Stimulated activated CD4-positive, alpha-beta T cell treated with anti-CD3 and anti-CD28 coated beads, Interleukin-1b, Interleukin-23, amount 100 ng/mL, for 24 hours (primary cell): Measurements from ENCODE around the gene PPP2R5A.
"Not testable (repeated sequence)": the region's sequence is repeated elsewhere in the genome, so short reads cannot be mapped to it uniquely, and the experiment has no call there.

Source experiments
- DNase-seq, 4 experiments: peaks; one replicate each; pipeline ENCODE4 v3.0.0-alpha.2; 2020; ENCODE audit warnings: low read depth in 4 of 4, low spot score in 1 of 4

PPP2R5A gene

GRCh38 chr1:212351588-212352362, 66.6 kb downstream of the PPP2R5A start:
- DNase-seq: no peak

GRCh38 chr1:212353181-212353580, 68.0 kb downstream of the PPP2R5A start:
- DNase-seq: no peak

- no peak for DNase-seq
These were observed 69.3 kb downstream of the PPP2R5A start for GRCh38 chr1:212354464-212354863.

- no peak for DNase-seq
These were observed 70.2 kb downstream of the PPP2R5A start for GRCh38 chr1:212355230-212355969.

- no peak for DNase-seq
These were observed 74.7 kb downstream of the PPP2R5A start for GRCh38 chr1:212359794-212360479.

- DNase-seq: no peak
These were observed 79.8 kb downstream of the PPP2R5A start for GRCh38 chr1:212364985-212365384.

GRCh38 chr1:212366901-212367300, 81.7 kb downstream of the PPP2R5A start:
- no peak for DNase-seq

- no peak for DNase-seq
These were observed 82.4 kb downstream of the PPP2R5A start for GRCh38 chr1:212367474-212368072.

GRCh38 chr1:212368073-212368484, 82.9 kb downstream of the PPP2R5A start:
- DNase-seq: peak; percentile 14 to 28 (median 24)

GRCh38 chr1:212375986-212376385, 90.8 kb downstream of the PPP2R5A start:
- no peak for DNase-seq

GRCh38 chr1:212377644-212378043, 92.4 kb downstream of the PPP2R5A start:
- no peak for DNase-seq

- DNase-seq: no peak
These were observed 94.2 kb downstream of the PPP2R5A start for GRCh38 chr1:212379366-212379765.

- no peak for DNase-seq
These were observed 96.3 kb downstream of the PPP2R5A start for GRCh38 chr1:212381397-212382035.

- no peak for DNase-seq
These were observed 100.8 kb downstream of the PPP2R5A start for GRCh38 chr1:212386029-212386428.

GRCh38 chr1:212388985-212389716, 103.9 kb downstream of the PPP2R5A start:
- DNase-seq: no peak

- DNase-seq: not testable (repeated sequence)
These were observed 110.6 kb downstream of the PPP2R5A start for GRCh38 chr1:212395678-212396437.

GRCh38 chr1:212396638-212397037, 111.4 kb downstream of the PPP2R5A start:
- DNase-seq: no peak

GRCh38 chr1:212397171-212397570, 112.0 kb downstream of the PPP2R5A start:
- no peak for DNase-seq

GRCh38 chr1:212401042-212401441, 115.8 kb downstream of the PPP2R5A start:
- no peak for DNase-seq
